Esophagus squamous epithelium (tissue), 5 donors: Measurements from ENCODE around the gene ORC1. TPM values are rescaled to one million over a fixed set of nuclear protein-coding genes. Genes with fewer than 3 reads are reported as not detected.

Experiments
- DNase-seq: peaks from one replicate; lab custom pipeline; 2025; lab: John Stamatoyannopoulos, UW
- H3K27ac ChIP-seq, 4 donors: fragments of 200-600 bp; sonication (generic); one replicate each; pipeline ENCODE4 v1.5.1; 2016 to 2019; ENCODE audit warnings: mild to moderate bottlenecking in 1 of 4
- H3K27me3 ChIP-seq, 4 donors: fragments of 200-600 bp; sonication (generic); 1 replicate in 3 of 4; 2 replicates in 1 of 4; pipeline versions ENCODE4 v1.5.1 to v1.6.0; 2017 to 2021; ENCODE audit warnings: antibody characterized with exemption in 1 of 4
- H3K36me3 ChIP-seq, 3 donors: fragments of 200-600 bp; sonication (generic); one replicate each; pipeline ENCODE4 v1.5.1; 2016 to 2019
- H3K4me1 ChIP-seq, 3 donors: fragments of 200-600 bp; sonication (generic); one replicate each; pipeline ENCODE4 v1.5.1; 2017 to 2019
- H3K4me3 ChIP-seq, 4 donors: fragments of 200-600 bp; sonication (generic); 1 replicate in 3 of 4; 2 replicates in 1 of 4; pipeline ENCODE4 v1.5.1; 2016 to 2019; ENCODE audit warnings: mild to moderate bottlenecking in 2 of 4, moderate library complexity in 1 of 4
- H3K9me3 ChIP-seq, 3 donors: fragments of 200-600 bp; sonication (generic); one replicate each; pipeline ENCODE4 v1.5.1; 2016 to 2019
- CTCF ChIP-seq, 6 experiments: fragments of 450-650 bp in 4 of 6; fragments of 200-600 bp in 2 of 6; sonication (generic) in 2 of 6; IDR thresholded peaks; one replicate each; pipeline ENCODE4 v1.5.1; 2016 to 2019; ENCODE audit warnings: antibody characterized with exemption in 6 of 6, mild to moderate bottlenecking in 4 of 6, moderate library complexity in 4 of 6
- POLR2A ChIP-seq, 4 donors: fragments of 450-650 bp; IDR thresholded peaks; one replicate each; pipeline ENCODE4 v1.6.1; 2017; ENCODE audit warnings: antibody characterized with exemption in 4 of 4, mild to moderate bottlenecking in 4 of 4, moderate library complexity in 3 of 4
- WGBS, 2 donors: methylation state at CpG; one replicate each; pipeline ENCODE4 v1.1.5; 2018; 5-methylcytosine and 5-hydroxymethylcytosine counted together
- intact Hi-C: fragments of 100-400 bp; cut with DNase I; formaldehyde crosslinking; loops from one replicate; pipeline ENCODE4 v1.15.0; 2022
- total RNA-seq, 4 donors: library from RNA; depleted of rRNA; stranded (reverse); fragments of >200 nt; gene quantifications; one replicate each; pipeline ENCODE4 v1.1.0, GENCODE V29; 2016
- donor health status: DM: yes; HTN: yes; CAD: no.

Gene ORC1
- total RNA-seq, 4 donors from 2014 or later = 1.7 to 10.3 (median 4.3) TPM

GRCh38 chr1:52359676-52360594 lies 44.3 kb downstream of the ORC1 start:
- H3K9me3 ChIP-seq = no peaks in the 10 kb centered on the region
- peaks cover 7 to 15% (median 9%) of the 10 kb centered on the region in 3 donors for H3K4me1 ChIP-seq
- no peak overlapping the region for H3K27ac ChIP-seq
- intact Hi-C loops = no loop called here
- no peak for TF ChIP-seq POLR2A (IDR thresholded peaks at IDR 0.05)
- no peak for TF ChIP-seq CTCF (IDR thresholded peaks at IDR 0.05)
- no peaks in the 10 kb centered on the region for H3K27me3 ChIP-seq
- peaks cover 70 to 94% (median 80%) of the 10 kb centered on the region in 3 donors for H3K36me3 ChIP-seq
- 81 to 96% methylated on average over 6 to 10 of the region's 24 CpGs for WGBS, 2 donors
- H3K4me3 ChIP-seq = no peak overlapping the region
- DNase-seq = no peak

GRCh38 chr1:52358851-52359497 lies 45.2 kb downstream of the ORC1 start:
- Histone ChIP-seq H3K27ac (no peak overlapping the region), H3K36me3 (peaks cover 79 to 100% (median 89%) of the 10 kb centered on the region in 3 donors), H3K27me3 (no peaks in the 10 kb centered on the region), H3K4me3 (no peak overlapping the region), H3K4me1 (peaks cover 0 to 6% (median 0%) of the 10 kb centered on the region in 3 donors), H3K9me3 (no peaks in the 10 kb centered on the region)
- no peak for DNase-seq
- intact Hi-C loops = no loop called here
- WGBS, 2 donors = 96 to 97% methylated on average over 9 to 11 of the region's 18 CpGs
- TF ChIP-seq CTCF (IDR thresholded peaks at IDR 0.05) = no peak
- TF ChIP-seq POLR2A (IDR thresholded peaks at IDR 0.05) = no peak

GRCh38 chr1:52357397-52357796 lies 46.8 kb downstream of the ORC1 start:
- H3K27me3 ChIP-seq = no peaks in the 10 kb centered on the region
- DNase-seq = no peak
- no peaks in the 10 kb centered on the region for H3K9me3 ChIP-seq
- TF ChIP-seq POLR2A (IDR thresholded peaks at IDR 0.05) (no peak), CTCF (IDR thresholded peaks at IDR 0.05) (no peak)
- WGBS, 2 donors = 97 to 100% methylated on average over 1 to 5 of the region's 9 CpGs
- no peak overlapping the region for H3K4me3 ChIP-seq
- H3K27ac ChIP-seq = no peak overlapping the region
- H3K36me3 ChIP-seq = peaks cover 79 to 100% (median 99%) of the 10 kb centered on the region in 3 donors
- intact Hi-C loops = no loop called here
- H3K4me1 ChIP-seq = no peaks in the 10 kb centered on the region

GRCh38 chr1:52356818-52357355 lies 47.3 kb downstream of the ORC1 start:
- H3K4me1 ChIP-seq = no peaks in the 10 kb centered on the region
- H3K27ac ChIP-seq = no peak overlapping the region
- TF ChIP-seq POLR2A (IDR thresholded peaks at IDR 0.05) = no peak
- TF ChIP-seq CTCF (IDR thresholded peaks at IDR 0.05) = no peak
- no peaks in the 10 kb centered on the region for H3K9me3 ChIP-seq
- intact Hi-C loops = no loop called here
- H3K36me3 ChIP-seq = peaks cover 74 to 100% (median 94%) of the 10 kb centered on the region in 3 donors
- H3K4me3 ChIP-seq = no peak overlapping the region
- H3K27me3 ChIP-seq = no peaks in the 10 kb centered on the region
- WGBS, 2 donors = 86 to 98% methylated on average over 5 to 6 of the region's 8 CpGs
- no peak for DNase-seq
